SK-N-SH (cell line): ENCODE measurements around the gene FGF19.

Source experiments
- EP300 ChIP-seq, 2 experiments: IDR thresholded peaks; 2 replicates each; pipeline versions ENCODE4 v1.4.0 to v1.6.1; 2012; ENCODE audit warnings: borderline replicate concordance in 1 of 2, low read depth in 1 of 2, low read length in 1 of 2
- FOXJ3 ChIP-seq: sonication (generic); formaldehyde crosslinking; IDR thresholded peaks from 2 replicates; pipeline ENCODE4 v1.5.1; 2020; ENCODE audit warnings: mild to moderate bottlenecking, missing genetic modification reagents
- JUND ChIP-seq: IDR thresholded peaks from 2 replicates; pipeline ENCODE4 v1.4.0; 2012
- NRF1 ChIP-seq: IDR thresholded peaks from 2 replicates; pipeline ENCODE4 v1.6.1; 2012; ENCODE audit warnings: low read depth, mild to moderate bottlenecking, low read length
- POLR2AphosphoS5 ChIP-seq: IDR thresholded peaks from 2 replicates; pipeline ENCODE4 v1.6.1; 2012; ENCODE audit warnings: low read depth, low read length
- RFX5 ChIP-seq: IDR thresholded peaks from 2 replicates; pipeline ENCODE4 v1.6.1; 2012; ENCODE audit warnings: mild to moderate bottlenecking, improper control_type of control experiment, low read length
- TAF1 ChIP-seq: IDR thresholded peaks from 2 replicates; pipeline ENCODE4 v1.6.1; 2012; ENCODE audit warnings: low read depth, mild to moderate bottlenecking, low read length, moderate library complexity, borderline replicate concordance
- TF ChIP-seq, protein P1 (sequence below): fragments of 200-600 bp; sonication (generic); IDR thresholded peaks from 2 replicates; pipeline ENCODE4 v1.6.1; 2017; ENCODE audit warnings: antibody characterized with exemption, mild to moderate bottlenecking, moderate library complexity
- TF ChIP-seq, protein P2 (sequence below): fragments of 150-350 bp; IDR thresholded peaks from 2 replicates; pipeline ENCODE4 v1.6.1; 2017; ENCODE audit warnings: antibody characterized with exemption, low read length, low read depth, borderline replicate concordance
- TF ChIP-seq, protein P3 (sequence below): IDR thresholded peaks from 2 replicates; pipeline ENCODE4 v1.6.1; 2012; ENCODE audit warnings: mild to moderate bottlenecking, low read depth, low read length, moderate library complexity

DNA sequence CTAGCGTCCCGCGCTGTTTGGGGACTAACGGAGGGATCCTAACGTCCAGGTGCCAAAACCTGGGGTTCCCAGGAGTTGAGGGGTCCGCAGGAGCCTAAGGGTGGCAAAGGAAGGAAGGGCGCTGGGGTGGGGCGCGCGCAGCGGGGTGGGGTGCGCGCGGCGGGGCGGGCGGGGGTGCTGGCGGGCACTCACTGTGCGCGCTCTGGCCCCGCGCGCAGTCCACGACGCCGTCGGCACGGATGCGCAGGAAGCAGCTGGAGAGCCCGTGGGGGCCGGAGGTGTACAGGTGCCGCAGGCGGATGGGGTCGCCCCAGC lies 412 bp downstream of the FGF19 start:
- TF ChIP-seq, protein P1, sequence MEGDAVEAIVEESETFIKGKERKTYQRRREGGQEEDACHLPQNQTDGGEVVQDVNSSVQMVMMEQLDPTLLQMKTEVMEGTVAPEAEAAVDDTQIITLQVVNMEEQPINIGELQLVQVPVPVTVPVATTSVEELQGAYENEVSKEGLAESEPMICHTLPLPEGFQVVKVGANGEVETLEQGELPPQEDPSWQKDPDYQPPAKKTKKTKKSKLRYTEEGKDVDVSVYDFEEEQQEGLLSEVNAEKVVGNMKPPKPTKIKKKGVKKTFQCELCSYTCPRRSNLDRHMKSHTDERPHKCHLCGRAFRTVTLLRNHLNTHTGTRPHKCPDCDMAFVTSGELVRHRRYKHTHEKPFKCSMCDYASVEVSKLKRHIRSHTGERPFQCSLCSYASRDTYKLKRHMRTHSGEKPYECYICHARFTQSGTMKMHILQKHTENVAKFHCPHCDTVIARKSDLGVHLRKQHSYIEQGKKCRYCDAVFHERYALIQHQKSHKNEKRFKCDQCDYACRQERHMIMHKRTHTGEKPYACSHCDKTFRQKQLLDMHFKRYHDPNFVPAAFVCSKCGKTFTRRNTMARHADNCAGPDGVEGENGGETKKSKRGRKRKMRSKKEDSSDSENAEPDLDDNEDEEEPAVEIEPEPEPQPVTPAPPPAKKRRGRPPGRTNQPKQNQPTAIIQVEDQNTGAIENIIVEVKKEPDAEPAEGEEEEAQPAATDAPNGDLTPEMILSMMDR, result no peak
- TF ChIP-seq, protein P2, sequence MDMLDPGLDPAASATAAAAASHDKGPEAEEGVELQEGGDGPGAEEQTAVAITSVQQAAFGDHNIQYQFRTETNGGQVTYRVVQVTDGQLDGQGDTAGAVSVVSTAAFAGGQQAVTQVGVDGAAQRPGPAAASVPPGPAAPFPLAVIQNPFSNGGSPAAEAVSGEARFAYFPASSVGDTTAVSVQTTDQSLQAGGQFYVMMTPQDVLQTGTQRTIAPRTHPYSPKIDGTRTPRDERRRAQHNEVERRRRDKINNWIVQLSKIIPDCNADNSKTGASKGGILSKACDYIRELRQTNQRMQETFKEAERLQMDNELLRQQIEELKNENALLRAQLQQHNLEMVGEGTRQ, result no peak
- TF ChIP-seq NRF1, result no peak
- TF ChIP-seq POLR2AphosphoS5, result no peak
- TF ChIP-seq FOXJ3 (CRISPR knock-in tag), result no peak
- TF ChIP-seq EP300 (IDR thresholded peaks at IDR 0.05; ENCODE audit: borderline replicate concordance in 1 of 2, low read depth in 1 of 2, low read length in 1 of 2), result no peak
- TF ChIP-seq, protein P3, sequence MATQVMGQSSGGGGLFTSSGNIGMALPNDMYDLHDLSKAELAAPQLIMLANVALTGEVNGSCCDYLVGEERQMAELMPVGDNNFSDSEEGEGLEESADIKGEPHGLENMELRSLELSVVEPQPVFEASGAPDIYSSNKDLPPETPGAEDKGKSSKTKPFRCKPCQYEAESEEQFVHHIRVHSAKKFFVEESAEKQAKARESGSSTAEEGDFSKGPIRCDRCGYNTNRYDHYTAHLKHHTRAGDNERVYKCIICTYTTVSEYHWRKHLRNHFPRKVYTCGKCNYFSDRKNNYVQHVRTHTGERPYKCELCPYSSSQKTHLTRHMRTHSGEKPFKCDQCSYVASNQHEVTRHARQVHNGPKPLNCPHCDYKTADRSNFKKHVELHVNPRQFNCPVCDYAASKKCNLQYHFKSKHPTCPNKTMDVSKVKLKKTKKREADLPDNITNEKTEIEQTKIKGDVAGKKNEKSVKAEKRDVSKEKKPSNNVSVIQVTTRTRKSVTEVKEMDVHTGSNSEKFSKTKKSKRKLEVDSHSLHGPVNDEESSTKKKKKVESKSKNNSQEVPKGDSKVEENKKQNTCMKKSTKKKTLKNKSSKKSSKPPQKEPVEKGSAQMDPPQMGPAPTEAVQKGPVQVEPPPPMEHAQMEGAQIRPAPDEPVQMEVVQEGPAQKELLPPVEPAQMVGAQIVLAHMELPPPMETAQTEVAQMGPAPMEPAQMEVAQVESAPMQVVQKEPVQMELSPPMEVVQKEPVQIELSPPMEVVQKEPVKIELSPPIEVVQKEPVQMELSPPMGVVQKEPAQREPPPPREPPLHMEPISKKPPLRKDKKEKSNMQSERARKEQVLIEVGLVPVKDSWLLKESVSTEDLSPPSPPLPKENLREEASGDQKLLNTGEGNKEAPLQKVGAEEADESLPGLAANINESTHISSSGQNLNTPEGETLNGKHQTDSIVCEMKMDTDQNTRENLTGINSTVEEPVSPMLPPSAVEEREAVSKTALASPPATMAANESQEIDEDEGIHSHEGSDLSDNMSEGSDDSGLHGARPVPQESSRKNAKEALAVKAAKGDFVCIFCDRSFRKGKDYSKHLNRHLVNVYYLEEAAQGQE, result no peak
- TF ChIP-seq TAF1, result no peak
- no peak for TF ChIP-seq JUND
- no peak for TF ChIP-seq RFX5
